ENCODE measurements around the gene CD2.

Gene CD2
- total RNA-seq = 0 to 0.64 (median 0.15) reads per million in 18 experiments

GRCh38 chr1:116754198-116754977 lies at the start of gene CD2:
Gene CD2 (plus strand): TSS chr1:116754430. CDS start chr1:116754493, 63 bp downstream.
- peak; percentile 43 to 56 for DNase-seq

- DNase-seq = no peak
Observed at GRCh38 chr1:116706123-116706522, 48.1 kb upstream of the CD2 start.

- no peak for DNase-seq
Observed at GRCh38 chr1:116706841-116707240, 47.4 kb upstream of the CD2 start.

- DNase-seq = no peak
Observed at GRCh38 chr1:116708255-116708900, 45.9 kb upstream of the CD2 start.

GRCh38 chr1:116709666-116710167 lies 44.5 kb upstream of the CD2 start:
- no peak for DNase-seq

- DNase-seq = no peak
Observed at GRCh38 chr1:116710420-116711262, 43.6 kb upstream of the CD2 start.

- DNase-seq = no peak
Observed at GRCh38 chr1:116711263-116711840, 42.9 kb upstream of the CD2 start.

GRCh38 chr1:116712510-116712909 lies 41.7 kb upstream of the CD2 start:
- no peak for DNase-seq

GRCh38 chr1:116713474-116713873 lies 40.8 kb upstream of the CD2 start:
- no peak for DNase-seq

- no peak for DNase-seq
Observed at GRCh38 chr1:116716391-116716790, 37.8 kb upstream of the CD2 start.

- DNase-seq = no peak
Observed at GRCh38 chr1:116717318-116717717, 36.9 kb upstream of the CD2 start.

- no peak for DNase-seq
Observed at GRCh38 chr1:116720364-116721038, 33.7 kb upstream of the CD2 start.

GRCh38 chr1:116721039-116721405 lies 33.2 kb upstream of the CD2 start:
- DNase-seq = no peak

- no peak for DNase-seq
Observed at GRCh38 chr1:116721451-116722007, 32.7 kb upstream of the CD2 start.

GRCh38 chr1:116722016-116722838 lies 32.0 kb upstream of the CD2 start:
- peak; percentile 82 for DNase-seq

GRCh38 chr1:116724765-116725375 lies 29.4 kb upstream of the CD2 start:
- peak; percentile 31 to 56 for DNase-seq

- DNase-seq = no peak
Observed at GRCh38 chr1:116725798-116726197, 28.4 kb upstream of the CD2 start.

GRCh38 chr1:116726872-116727820 lies 27.1 kb upstream of the CD2 start:
- peak; percentile 47 to 56 for DNase-seq

GRCh38 chr1:116731439-116731838 lies 22.8 kb upstream of the CD2 start:
- DNase-seq = no peak

Measured in inflammatory macrophage (primary cell).